ENCODE data around the gene AP5S1.
A peak's percentile ranks its signal among the peaks of the same experiment; 100 is the strongest.

The AP5S1 gene

GRCh38 chr20:3818155-3819151, 1.9 kb upstream of the AP5S1 start:
- Histone ChIP-seq H3K27me3 (ENCODE audit: insufficient read depth, poor library complexity, severe bottlenecking) (no peaks in the 10 kb centered on the region), H3K4me3 (replicated peaks; ENCODE audit: insufficient read depth, low read length) (no peak overlapping the region), H3K27ac (replicated peaks) (no peak overlapping the region)
- TF ChIP-seq CTCF (IDR thresholded peaks at IDR 0.05; ENCODE audit: insufficient read depth, low read length) (peak; percentile 50), GABPA (IDR thresholded peaks at IDR 0.05; ENCODE audit: low read depth) (no peak)
- peak; percentile 44 to 73 for DNase-seq (ENCODE audit: low read depth in 1 of 2, low spot score in 1 of 2)

- peak overlapping the region; percentile 64 for H3K4me3 ChIP-seq (replicated peaks; ENCODE audit: insufficient read depth, low read length)
- no peaks in the 10 kb centered on the region for H3K27me3 ChIP-seq (ENCODE audit: insufficient read depth, poor library complexity, severe bottlenecking)
- no peak for TF ChIP-seq SPI1 (IDR thresholded peaks at IDR 0.05; ENCODE audit: borderline replicate concordance, low read depth)
- no peak for TF ChIP-seq REST (IDR thresholded peaks at IDR 0.05; ENCODE audit: insufficient replicate concordance, low read depth)
- TF ChIP-seq GABPA (IDR thresholded peaks at IDR 0.05; ENCODE audit: low read depth), result no peak
- no peak for TF ChIP-seq CTCF (IDR thresholded peaks at IDR 0.05; ENCODE audit: insufficient read depth, low read length)
- no peak for TF ChIP-seq POLR2AphosphoS5 (IDR thresholded peaks at IDR 0.05; ENCODE audit: low read depth)
- DNase-seq (ENCODE audit: low read depth in 1 of 2, low spot score in 1 of 2), result no peak
- peak overlapping the region; percentile 96 for H3K27ac ChIP-seq (replicated peaks)
Measured at GRCh38 chr20:3819411-3820047, 818 bp upstream of the AP5S1 start.

- peak overlapping the region; percentile 64 for H3K4me3 ChIP-seq (replicated peaks; ENCODE audit: insufficient read depth, low read length)
- no peak for TF ChIP-seq POLR2AphosphoS5 (IDR thresholded peaks at IDR 0.05; ENCODE audit: low read depth)
- peak overlapping the region; percentile 96 for H3K27ac ChIP-seq (replicated peaks)
- DNase-seq (ENCODE audit: low read depth in 1 of 2, low spot score in 1 of 2), result no peak
- H3K27me3 ChIP-seq (ENCODE audit: insufficient read depth, poor library complexity, severe bottlenecking), result no peaks in the 10 kb centered on the region
Measured at GRCh38 chr20:3820901-3821727, 767 bp downstream of the AP5S1 start.

GRCh38 chr20:3821996-3822395, 1.6 kb downstream of the AP5S1 start:
- Histone ChIP-seq H3K27me3 (ENCODE audit: insufficient read depth, poor library complexity, severe bottlenecking) (no peaks in the 10 kb centered on the region), H3K4me3 (replicated peaks; ENCODE audit: insufficient read depth, low read length) (no peak overlapping the region), H3K27ac (replicated peaks) (no peak overlapping the region)
- DNase-seq (ENCODE audit: low read depth in 1 of 2, low spot score in 1 of 2), result no peak
- TF ChIP-seq CTCF (IDR thresholded peaks at IDR 0.05; ENCODE audit: insufficient read depth, low read length) (no peak), POLR2AphosphoS5 (IDR thresholded peaks at IDR 0.05; ENCODE audit: low read depth) (no peak), REST (IDR thresholded peaks at IDR 0.05; ENCODE audit: insufficient replicate concordance, low read depth) (no peak), GABPA (IDR thresholded peaks at IDR 0.05; ENCODE audit: low read depth) (no peak), SPI1 (IDR thresholded peaks at IDR 0.05; ENCODE audit: borderline replicate concordance, low read depth) (no peak)

Data from HL-60 (cell line).